Endothelial cell of umbilical vein (primary cell): Measurements from ENCODE around the gene TSPAN8.

ENCODE experiments used
- CTCF ChIP-seq, 2 donors: IDR thresholded peaks; 1 replicate in 1 of 2; 2 replicates in 1 of 2; pipeline ENCODE4 v1.5.1; 2011; ENCODE audit warnings: low read length in 2 of 2, mild to moderate bottlenecking in 2 of 2, moderate library complexity in 2 of 2, control low read depth in 1 of 2, inconsistent platforms in 1 of 2, low read depth in 1 of 2; ENCODE audit not compliant: insufficient read depth in 1 of 2; ENCODE audit errors: extremely low read depth in 1 of 2
- EZH2 ChIP-seq: IDR thresholded peaks from 2 replicates; pipeline ENCODE4 v1.6.1; 2012; ENCODE audit warnings: borderline replicate concordance, low read depth, mild to moderate bottlenecking, moderate library complexity, low read length, inconsistent platforms; ENCODE audit not compliant: severe bottlenecking
- FOS ChIP-seq: IDR thresholded peaks from 2 replicates; pipeline ENCODE4 v1.6.1; 2011; ENCODE audit warnings: mild to moderate bottlenecking, low read length, moderate library complexity, borderline replicate concordance; ENCODE audit not compliant: insufficient read depth
- GATA2 ChIP-seq: IDR thresholded peaks from 2 replicates; pipeline ENCODE4 v1.7.0; 2011; ENCODE audit warnings: low read depth, mild to moderate bottlenecking, moderate library complexity, mixed read lengths, low read length; ENCODE audit not compliant: insufficient read length, insufficient read depth
- JUN ChIP-seq: IDR thresholded peaks from 2 replicates; pipeline ENCODE4 v1.6.1; 2011; ENCODE audit warnings: borderline replicate concordance, low read depth; ENCODE audit not compliant: insufficient read length, insufficient read depth
- MAX ChIP-seq: IDR thresholded peaks from 2 replicates; pipeline ENCODE4 v1.6.1; 2011; ENCODE audit not compliant: insufficient read depth, insufficient read length
- MYC ChIP-seq: IDR thresholded peaks from one replicate; pipeline ENCODE4 v1.6.1; 2011; ENCODE audit warnings: mild to moderate bottlenecking, low read depth, low read length
- POLR2A ChIP-seq: IDR thresholded peaks from 2 replicates; pipeline ENCODE4 v1.6.1; 2012; ENCODE audit warnings: low read depth, mild to moderate bottlenecking, control low read depth, low read length
- POLR2AphosphoS5 ChIP-seq: IDR thresholded peaks from 2 replicates; pipeline ENCODE4 v1.6.1; 2012; ENCODE audit warnings: low read depth, mild to moderate bottlenecking, control low read depth, low read length, moderate library complexity; ENCODE audit not compliant: insufficient read depth

- TF ChIP-seq POLR2A (no peak), CTCF (IDR thresholded peaks at IDR 0.05; ENCODE audit: extremely low read depth in 1 of 2, insufficient read depth in 1 of 2, low read depth in 1 of 2, low read length in 2 of 2) (no peak), POLR2AphosphoS5 (no peak), JUN (no peak), EZH2 (no peak), MAX (no peak), GATA2 (no peak), MYC (no peak), FOS (no peak)
These were observed 26.0 kb upstream of the TSPAN8 start for GRCh38 chr12:71183846-71184245.
